A549 treated with GW870086 at 1 μM for 4 hours (cell line): ENCODE measurements around the gene RAD51B. TPM values are rescaled to one million over a fixed set of nuclear protein-coding genes. Genes with fewer than 3 reads are reported as not detected.

Experiments used
- total RNA-seq: library from RNA; stranded (reverse); fragments of 200-300 nt; extraction: Qiagen RNA extraction; gene quantifications from 5 replicates; pipeline ENCODE4 v1.2.3, GENCODE V29; 2022; ENCODE audit warnings: low read depth

RAD51B gene
- total RNA-seq: 3.5 to 5.4 TPM (median 4.3 TPM) in 5 replicates

DNA sequence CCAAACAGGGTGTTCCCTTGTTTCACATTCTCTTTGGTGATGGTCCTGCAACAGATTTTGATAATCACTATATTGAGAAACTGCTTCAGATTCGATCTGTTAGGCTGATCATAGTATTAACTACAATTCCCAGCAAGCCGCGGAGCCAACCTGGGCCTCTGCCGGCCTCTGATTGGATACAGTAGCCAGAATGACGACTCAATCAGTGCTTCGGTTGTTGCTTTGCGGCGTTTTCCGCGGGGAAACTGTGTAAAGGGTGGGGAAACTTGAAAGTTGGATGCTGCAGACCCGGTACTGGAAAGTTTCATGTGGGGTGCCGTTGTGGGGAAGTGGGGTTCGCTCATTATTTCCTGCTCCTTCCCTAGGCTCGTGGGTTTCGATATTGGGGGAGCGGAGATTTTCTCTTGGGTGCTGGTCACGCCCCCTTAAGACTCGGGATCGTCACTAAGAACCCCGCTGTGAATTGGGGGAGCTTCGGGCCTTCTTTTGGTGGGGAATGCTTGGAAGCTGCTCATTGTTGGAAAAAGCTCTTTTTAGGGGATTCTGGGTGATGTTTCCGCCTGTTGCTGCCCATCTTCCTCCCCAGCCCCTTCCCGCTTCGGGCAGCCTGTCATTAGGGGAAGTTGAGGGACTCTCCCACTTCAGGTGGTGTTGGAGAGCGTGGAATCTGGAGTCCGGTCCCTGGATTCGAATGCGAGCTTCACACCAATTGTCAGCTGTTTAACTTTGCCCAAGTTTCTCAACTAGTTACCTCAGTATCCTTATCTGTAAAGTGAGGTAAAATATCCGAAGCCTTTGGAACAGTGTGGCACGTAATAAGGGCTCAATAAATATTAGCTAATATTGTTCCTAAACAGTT is at the start of gene RAD51B:
Gene RAD51B, plus strand, starts transcription at position 217 of the 859 bp plus-strand sequence.

DNA sequence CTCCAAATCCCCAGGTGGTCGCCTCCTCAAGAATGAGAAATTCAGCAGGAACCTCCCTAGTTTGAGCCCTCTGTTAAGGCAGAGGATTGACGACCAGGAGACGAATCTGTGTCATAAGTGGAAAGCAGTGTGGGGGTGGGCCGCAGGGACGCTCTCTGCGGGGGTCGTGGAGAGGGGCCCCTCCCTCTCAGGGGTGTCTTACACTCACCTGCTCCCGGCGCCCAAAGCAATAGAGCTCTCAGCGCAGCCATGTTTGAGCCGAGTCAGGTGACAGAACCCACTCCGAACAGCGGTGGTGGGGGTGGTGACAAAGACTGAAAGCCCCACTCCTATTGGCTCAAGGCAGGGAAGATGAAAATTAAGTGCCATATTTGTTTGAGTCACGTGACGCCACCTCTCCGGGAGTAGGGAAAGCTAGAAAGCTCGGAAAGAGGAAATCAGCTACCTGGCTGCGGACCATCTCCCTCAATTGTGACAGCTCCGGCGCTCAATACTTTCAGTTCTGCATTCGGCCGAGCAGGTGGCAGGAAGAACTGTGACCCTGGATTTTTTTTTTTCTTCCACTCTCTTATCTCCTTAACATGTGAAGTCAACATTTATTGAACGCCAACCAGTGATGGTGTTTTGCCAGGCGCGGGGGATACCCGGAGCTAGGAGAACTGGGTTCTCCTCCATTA is 3.1 kb upstream of the RAD51B start, which contains the start of gene ZFYVE26:
Gene ZFYVE26, minus strand, starts transcription at position 265 of the 677 bp plus-strand sequence. CDS start 627 bp downstream, outside the sequence.

Other genes starting within 250 kb of the RAD51B start
- 16.2 to 22.9 TPM (median 20.3 TPM) in 5 replicates for gene PIGH, start 219.5 kb upstream of the RAD51B start, total RNA-seq
- 1.6 to 2.2 TPM (median 2.1 TPM) in 5 replicates for gene ARG2, start 199.9 kb upstream of the RAD51B start, total RNA-seq
- gene VTI1B, start 145.1 kb upstream of the RAD51B start, total RNA-seq: 78.7 to 100 TPM (median 88.9 TPM) in 5 replicates
- gene RDH11, start 124.0 kb upstream of the RAD51B start, total RNA-seq: 55.6 to 63.7 TPM (median 61.9 TPM) in 5 replicates
- not detected in 5 replicates for gene RDH12, start 117.9 kb upstream of the RAD51B start, total RNA-seq
- 4.4 to 6.4 TPM (median 5.5 TPM) in 5 replicates for gene ZFYVE26, start 3.2 kb upstream of the RAD51B start, total RNA-seq